GM12878 (cell line): ENCODE data around the gene SPATA31D1. TPM values are rescaled to one million over a fixed set of nuclear protein-coding genes. Genes with fewer than 3 reads are reported as not detected.

Experiments used
- ATAC-seq: fragments of 200-7000 bp; cut with Tn5 transposase; 3 replicates; pipeline ENCODE4 v1.9.1; 2020; ENCODE audit warnings: mild to moderate bottlenecking, moderate library complexity
- BruUV-seq: library from RNA; stranded (reverse); fragments of 400-500 nt; replicated peaks from 2 replicates; lab custom pipeline; 2021; lab: Mats Ljungman, UMichigan
- CTCF ChIA-PET: fragments of 300-600 bp; sonication (Branson Sonifier 250); formaldehyde crosslinking; extraction: SDS; loops from one replicate; lab custom pipeline; 2021; ENCODE audit warnings: inconsistent platforms; lab: Yijun Ruan, JAX
- POLR2A ChIA-PET: fragments of 350-600 bp; formaldehyde crosslinking; extraction: SDS; loops from one replicate; lab custom pipeline; 2021; ENCODE audit warnings: inconsistent platforms; lab: Charles Lee
- RAD21 ChIA-PET: fragments of 300-600 bp; sonication (Branson Sonifier 250); formaldehyde crosslinking; loops from one replicate; lab custom pipeline; 2023; ENCODE audit warnings: antibody characterized with exemption; ENCODE audit not compliant: unreplicated experiment; lab: Charles Lee
- SMC1A ChIA-PET: fragments of 300-600 bp; sonication (Branson Sonifier 250); formaldehyde crosslinking; loops from one replicate; lab custom pipeline; 2023; ENCODE audit not compliant: unreplicated experiment, uncharacterized antibody; lab: Charles Lee
- DNase-seq: peaks from one replicate; pipeline ENCODE4 v3.0.0-alpha.2; 2011; ENCODE audit warnings: low read depth, low spot score
- FAIRE-seq: peaks from 3 replicates; lab custom pipeline; 2011; peaks lifted over from hg19 to GRCh38; lab: Jason Lieb, UNC
- H2AFZ ChIP-seq: 2 replicates; pipeline ENCODE4 v1.6.0; 2011; ENCODE audit warnings: low read depth, low read length, control low read depth; ENCODE audit not compliant: control insufficient read depth
- H3K27ac ChIP-seq: 2 replicates; pipeline ENCODE4 v1.5.1; 2011; ENCODE audit warnings: control low read depth; ENCODE audit not compliant: control insufficient read depth, insufficient read depth
- H3K27me3 ChIP-seq, 2 experiments: replicated peaks in 1 of 2; 2 replicates each; pipeline versions ENCODE4 v1.6.0 to v1.6.1; 2011; ENCODE audit warnings: low read length in 1 of 2; ENCODE audit not compliant: control insufficient read depth in 2 of 2, insufficient read depth in 2 of 2
- H3K36me3 ChIP-seq, 2 experiments: 2 replicates each; pipeline ENCODE4 v1.5.1; 2011; ENCODE audit warnings: low read length in 1 of 2; ENCODE audit not compliant: control insufficient read depth in 2 of 2, insufficient read depth in 2 of 2
- H3K4me1 ChIP-seq: 2 replicates; pipeline ENCODE4 v1.6.1; 2011; ENCODE audit warnings: mild to moderate bottlenecking, low read length, moderate library complexity, mixed read lengths; ENCODE audit not compliant: control insufficient read depth, insufficient read depth
- H3K4me2 ChIP-seq: 2 replicates; pipeline ENCODE4 v1.6.0; 2011; ENCODE audit warnings: control low read depth; ENCODE audit not compliant: control insufficient read depth, insufficient read depth
- H3K4me3 ChIP-seq: fragments of 200-600 bp; sonication (generic); 2 replicates; pipeline ENCODE4 v1.5.1; 2016
- H3K79me2 ChIP-seq: 2 replicates; pipeline ENCODE4 v1.6.0; 2011; ENCODE audit warnings: low read length; ENCODE audit not compliant: control insufficient read depth, insufficient read depth
- H3K9ac ChIP-seq: 2 replicates; pipeline ENCODE4 v1.8.0; 2011; ENCODE audit warnings: low read length, control low read depth, mixed read lengths; ENCODE audit not compliant: control insufficient read depth, insufficient read depth
- H3K9me3 ChIP-seq: replicated peaks from 3 replicates; pipeline ENCODE4 v1.5.1; 2011; ENCODE audit warnings: mild to moderate bottlenecking, low read length; ENCODE audit not compliant: control insufficient read depth, insufficient read depth
- H4K20me1 ChIP-seq: 2 replicates; pipeline ENCODE4 v1.6.0; 2011; ENCODE audit not compliant: control insufficient read depth, insufficient read depth
- ATF3 ChIP-seq: IDR thresholded peaks from 2 replicates; pipeline ENCODE4 v1.6.1; 2011; ENCODE audit warnings: low read depth, mild to moderate bottlenecking, low read length, moderate library complexity, borderline replicate concordance; ENCODE audit errors: extremely low read depth
- CBFB ChIP-seq: IDR thresholded peaks from 2 replicates; pipeline ENCODE4 v1.6.1; 2016; ENCODE audit warnings: antibody characterized with exemption, low read depth
- CREM ChIP-seq: IDR thresholded peaks from 2 replicates; pipeline ENCODE4 v1.6.1; 2014; ENCODE audit warnings: antibody characterized with exemption, low read depth
- NFYA ChIP-seq: IDR thresholded peaks from 2 replicates; pipeline ENCODE4 v1.6.1; 2011; ENCODE audit warnings: low read depth, mild to moderate bottlenecking, low read length, improper control_type of control experiment, borderline replicate concordance
- RCOR1 ChIP-seq: conservative IDR thresholded peaks from 2 replicates; pipeline ENCODE4 v1.6.1; 2012; ENCODE audit warnings: low read depth, low read length, improper control_type of control experiment
- ZNF217 ChIP-seq: fragments of 450-650 bp; IDR thresholded peaks from 2 replicates; pipeline ENCODE4 v1.6.1; 2017; ENCODE audit warnings: antibody characterized with exemption, mild to moderate bottlenecking
- ZNF274 ChIP-seq: IDR thresholded peaks from one replicate; pipeline ENCODE4 v1.8.0; 2011; ENCODE audit not compliant: insufficient read length, insufficient read depth
- ZNF592 ChIP-seq: fragments of 450-650 bp; IDR thresholded peaks from 2 replicates; pipeline ENCODE4 v1.6.1; 2017; ENCODE audit warnings: mild to moderate bottlenecking, moderate library complexity
- ZNF622 ChIP-seq: fragments of 450-650 bp; IDR thresholded peaks from 2 replicates; pipeline ENCODE4 v1.6.1; 2017; ENCODE audit warnings: mild to moderate bottlenecking, inconsistent platforms
- WGBS: methylation state at CpG from one replicate; pipeline ENCODE4 v1.1.6; 2016; ENCODE audit warnings: low lambda C conversion rate; ENCODE audit not compliant: insufficient replicate concordance, insufficient coverage; ENCODE audit errors: missing lambda C conversion rate; 5-methylcytosine and 5-hydroxymethylcytosine counted together
- in situ Hi-C: fragments of 300-500 bp; cut with MboI; formaldehyde crosslinking; loops from 9 replicates; pipeline ENCODE4 v1.14.3; 2018; ENCODE audit warnings: mixed read lengths
- intact Hi-C: fragments of 100-400 bp; cut with micrococcal nuclease; formaldehyde crosslinking; loops from one replicate; pipeline ENCODE4 v1.14.2; 2022; ENCODE audit not compliant: unreplicated experiment
- polyA plus RNA-seq, 11 experiments: library from polyadenylated mRNA; depleted of rRNA in 4 of 11; unstranded in 6 of 11; stranded (reverse) in 5 of 11; fragments of >200 nt; fragmentation: Nextera tagmentation in 4 of 11; fragmentation: Illumina TruSeq in 1 of 11; extraction: Ambion mirVana in 4 of 11; extraction: Trizol in 1 of 11; gene quantifications; 1 replicate in 1 of 11; 2 replicates in 10 of 11; pipeline versions ENCODE4 v1.2.1 to v1.2.3, GENCODE V29; 2011 to 2016; ENCODE audit warnings: inconsistent platforms in 2 of 11, missing spikeins in 2 of 11, low read depth in 1 of 11
- total RNA-seq, 4 experiments: library from RNA; depleted of rRNA in 3 of 4; stranded (reverse); fragments of >200 nt in 3 of 4; fragmentation: Illumina TruSeq in 1 of 4; extraction: Trizol in 1 of 4; gene quantifications; 2 replicates each; pipeline versions ENCODE4 v1.2.1 to v1.2.3, GENCODE V29; 2013 to 2021

Gene SPATA31D1
- total and polyA plus RNA-seq, 10 of the 15 experiments (the other 5 are each of a cell fraction or from before 2014, with no cell fraction given), result 0.01 to 0.45 (median 0.05) TPM; not detected in 4

- TF ChIP-seq CREM (no peak), ATF3 (no peak), NFYA (no peak), ZNF274 (no peak), ZNF592 (no peak), ZNF217 (no peak), ZNF622 (no peak), RCOR1 (no peak), CBFB (no peak)
- RAD21 ChIA-PET, result interaction anchor here (0.6 kb wide), 1 partner anchor 123 kb away, joined by 4 read pairs; no protein-coding TSS in a partner anchor
- no peaks in the 10 kb centered on the region for H4K20me1 ChIP-seq
- H2AFZ ChIP-seq, result no peak overlapping the region
- no peak overlapping the region for H3K9ac ChIP-seq
- H3K4me1 ChIP-seq, result no peaks in the 10 kb centered on the region
- intact Hi-C loops (no loop called here), in situ Hi-C loops (no loop called here)
- no peaks in the 10 kb centered on the region for H3K27me3 ChIP-seq
- H3K4me3 ChIP-seq, result no peak overlapping the region
- H3K9me3 ChIP-seq, result no peaks in the 10 kb centered on the region
- POLR2A ChIA-PET, result interaction anchor here (0.6 kb wide), 1 partner anchor 88 kb away, joined by 4 read pairs; no protein-coding TSS in a partner anchor
- CTCF ChIA-PET, result no interaction called here
- SMC1A ChIA-PET, result no interaction called here
- no peak for DNase-seq
- H3K27ac ChIP-seq, result no peak overlapping the region
- no peaks in the 10 kb centered on the region for H3K36me3 ChIP-seq
- no peak for FAIRE-seq
- no TSS peak for BruUV-seq
- ATAC-seq, result no peak
- 7% methylated on average over 6 of the region's 6 CpGs for WGBS
- no peaks in the 10 kb centered on the region for H3K79me2 ChIP-seq
- no peak overlapping the region for H3K4me2 ChIP-seq
Observed at GRCh38 chr9:81984928-81985327, 3.6 kb upstream of the SPATA31D1 start.
